Fibroblast of the conjunctiva (primary cell): ENCODE measurements around the gene ANKZF1.
A peak's percentile ranks its signal among the peaks of the same experiment; 100 is the strongest.

ENCODE experiments used
- DNase-seq: peaks from one replicate; pipeline ENCODE4 v3.0.0-alpha.2; 2010; ENCODE audit warnings: low read depth

The ANKZF1 gene

GRCh38 chr2:219207884-219208740 lies 21.5 kb upstream of the ANKZF1 start:
- no peak for DNase-seq

DNA sequence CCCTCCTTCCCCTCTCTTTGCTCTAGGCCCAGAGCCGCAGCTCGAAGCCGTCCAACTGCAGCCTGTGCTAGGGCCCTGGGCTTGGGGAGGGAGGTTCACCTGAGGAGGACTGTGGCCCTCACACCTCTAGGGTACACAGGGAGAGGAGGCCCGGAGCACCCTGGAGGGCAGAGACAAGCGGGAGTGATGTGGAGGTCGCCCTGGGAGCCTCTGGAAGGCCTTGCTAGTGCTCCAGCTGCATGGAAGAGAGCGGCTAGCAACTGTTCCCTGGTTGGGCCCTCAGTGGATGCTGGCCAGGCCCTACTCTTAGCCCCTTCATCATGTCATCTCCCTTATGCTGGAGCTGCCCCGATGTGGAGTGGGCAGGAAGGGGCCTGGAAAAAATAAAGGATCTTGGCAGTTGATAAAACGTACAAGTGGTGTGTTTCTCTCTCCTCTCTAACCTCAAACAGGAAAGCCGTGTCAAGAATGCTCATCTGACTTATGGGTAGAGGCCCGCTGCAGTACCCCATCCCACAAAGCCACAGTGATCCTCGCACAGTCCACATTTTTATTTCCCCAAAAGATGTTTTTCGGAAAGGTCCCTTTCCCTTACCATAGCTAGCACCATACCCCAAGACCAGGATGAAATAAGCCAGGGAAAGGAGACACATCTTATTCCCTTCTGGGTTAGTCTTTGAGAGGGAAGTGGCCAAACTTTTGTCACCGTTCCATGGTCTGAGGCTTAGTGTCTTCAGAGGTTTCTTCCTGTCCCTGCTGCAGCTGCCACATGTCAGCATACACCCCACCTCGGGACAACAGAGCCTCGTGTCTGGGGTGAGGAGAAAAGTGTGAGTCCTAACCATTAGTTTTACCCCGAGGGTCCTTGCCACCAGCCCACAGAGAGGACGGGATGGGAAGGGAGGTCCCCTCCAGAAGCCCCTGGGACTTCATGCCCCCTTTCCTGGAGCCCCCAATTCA lies 20.1 kb upstream of the ANKZF1 start:
- no peak for DNase-seq

GRCh38 chr2:219210196-219210885 lies 19.3 kb upstream of the ANKZF1 start:
- DNase-seq, result no peak

GRCh38 chr2:219210886-219211362 lies 18.7 kb upstream of the ANKZF1 start:
- no peak for DNase-seq

DNA sequence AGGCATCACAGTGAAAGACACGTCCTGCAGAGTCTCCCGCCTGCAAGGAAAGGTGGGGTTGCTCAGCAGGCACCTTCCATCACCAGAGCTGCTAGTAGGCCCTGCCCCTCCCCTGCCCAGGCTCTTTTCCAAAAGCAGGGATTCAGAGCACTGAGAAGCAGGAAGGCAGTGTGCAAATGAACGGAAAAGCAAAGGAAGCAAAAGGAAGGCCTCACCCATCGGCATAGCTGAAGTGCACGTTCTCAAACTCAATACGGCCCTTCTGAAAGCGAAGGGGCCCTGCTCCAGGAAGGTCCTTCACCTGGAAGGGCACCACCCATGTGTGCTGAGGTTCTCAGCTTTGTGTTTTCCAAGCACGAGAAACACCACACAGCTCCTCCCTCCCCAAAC lies 16.6 kb upstream of the ANKZF1 start:
- DNase-seq, result no peak

GRCh38 chr2:219213486-219214071 lies 16.0 kb upstream of the ANKZF1 start:
- DNase-seq, result no peak

DNA sequence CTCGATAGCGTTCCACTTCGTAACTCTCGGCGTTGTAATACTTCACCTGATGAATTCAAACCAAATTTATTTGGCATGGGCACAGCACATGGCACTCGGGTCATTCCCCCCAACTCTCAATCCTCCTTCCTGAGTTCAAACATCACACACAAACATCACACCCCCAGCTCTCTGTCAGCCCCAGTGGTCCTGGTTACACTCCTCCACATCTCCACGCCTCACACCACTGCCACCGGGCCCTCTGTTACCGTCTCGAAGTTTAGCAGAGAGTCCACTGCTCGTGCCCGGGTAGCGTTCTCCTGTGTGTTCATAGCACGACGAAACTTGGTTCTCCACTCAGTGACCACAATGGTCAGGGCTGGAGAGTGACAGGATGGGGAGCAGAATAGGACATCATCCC lies 15.5 kb upstream of the ANKZF1 start:
- DNase-seq, result no peak

- DNase-seq, result no peak
These were observed 14.8 kb upstream of the ANKZF1 start for GRCh38 chr2:219214786-219215185.

DNA sequence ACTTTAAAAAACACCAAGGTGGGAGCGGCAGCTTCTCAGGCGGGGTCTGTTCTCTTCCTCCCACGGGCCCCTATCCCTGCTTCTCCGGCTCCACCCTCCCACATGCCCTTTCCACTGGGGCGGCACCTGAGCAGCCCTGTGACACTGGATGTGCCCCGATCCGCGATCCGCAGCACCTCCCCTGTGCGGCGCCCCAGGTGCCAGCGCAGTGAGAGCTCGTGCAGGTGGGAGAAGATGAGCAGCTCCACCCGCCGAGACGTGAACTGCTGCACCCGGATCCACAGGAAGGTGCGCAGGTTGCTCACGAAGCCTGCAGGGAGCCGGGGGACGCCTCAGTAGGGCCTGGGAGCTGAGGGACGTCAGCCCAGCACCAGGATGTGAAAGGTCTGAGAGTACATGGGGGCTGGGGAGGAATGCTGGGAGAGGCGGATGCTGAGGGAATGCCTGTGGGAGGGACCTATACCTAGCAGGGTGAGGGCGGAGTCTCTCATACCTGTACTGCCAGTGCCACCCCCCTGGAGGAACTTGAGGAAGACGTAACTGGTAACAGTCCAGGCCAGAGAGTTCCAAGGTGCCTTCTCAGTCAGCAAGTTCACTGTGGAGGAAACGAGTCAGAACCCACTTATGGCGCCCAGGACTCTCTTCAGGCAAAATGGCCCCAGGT lies 13.6 kb upstream of the ANKZF1 start:
- no peak for DNase-seq

GRCh38 chr2:219216535-219216915 lies 13.1 kb upstream of the ANKZF1 start:
- DNase-seq, result no peak

DNA sequence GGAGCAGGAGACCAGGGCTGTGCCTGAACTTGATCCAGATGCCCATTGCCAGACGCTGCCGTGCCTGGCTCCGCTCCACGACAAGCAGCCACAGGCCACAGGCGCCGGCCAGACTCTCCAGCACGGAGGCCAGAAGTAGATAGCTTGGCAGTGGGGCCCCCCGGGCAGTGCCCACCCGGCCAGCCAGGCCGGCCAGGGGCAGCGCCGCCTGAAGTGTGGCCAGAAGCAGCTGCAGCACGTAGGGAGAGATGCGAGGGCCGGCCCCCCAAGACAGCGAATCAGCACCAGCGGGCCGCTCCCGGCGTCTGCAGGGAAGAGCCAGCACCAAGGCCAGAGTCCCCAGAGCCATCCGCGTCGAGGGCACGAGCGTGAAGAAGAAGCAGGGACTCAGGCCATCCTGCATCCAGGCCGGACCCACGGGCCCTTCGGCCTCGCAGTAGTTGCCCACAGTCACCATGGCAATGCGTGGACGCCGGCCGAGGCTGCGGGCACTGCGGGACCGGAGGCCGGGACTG lies 11.3 kb upstream of the ANKZF1 start:
- no peak for DNase-seq

DNA sequence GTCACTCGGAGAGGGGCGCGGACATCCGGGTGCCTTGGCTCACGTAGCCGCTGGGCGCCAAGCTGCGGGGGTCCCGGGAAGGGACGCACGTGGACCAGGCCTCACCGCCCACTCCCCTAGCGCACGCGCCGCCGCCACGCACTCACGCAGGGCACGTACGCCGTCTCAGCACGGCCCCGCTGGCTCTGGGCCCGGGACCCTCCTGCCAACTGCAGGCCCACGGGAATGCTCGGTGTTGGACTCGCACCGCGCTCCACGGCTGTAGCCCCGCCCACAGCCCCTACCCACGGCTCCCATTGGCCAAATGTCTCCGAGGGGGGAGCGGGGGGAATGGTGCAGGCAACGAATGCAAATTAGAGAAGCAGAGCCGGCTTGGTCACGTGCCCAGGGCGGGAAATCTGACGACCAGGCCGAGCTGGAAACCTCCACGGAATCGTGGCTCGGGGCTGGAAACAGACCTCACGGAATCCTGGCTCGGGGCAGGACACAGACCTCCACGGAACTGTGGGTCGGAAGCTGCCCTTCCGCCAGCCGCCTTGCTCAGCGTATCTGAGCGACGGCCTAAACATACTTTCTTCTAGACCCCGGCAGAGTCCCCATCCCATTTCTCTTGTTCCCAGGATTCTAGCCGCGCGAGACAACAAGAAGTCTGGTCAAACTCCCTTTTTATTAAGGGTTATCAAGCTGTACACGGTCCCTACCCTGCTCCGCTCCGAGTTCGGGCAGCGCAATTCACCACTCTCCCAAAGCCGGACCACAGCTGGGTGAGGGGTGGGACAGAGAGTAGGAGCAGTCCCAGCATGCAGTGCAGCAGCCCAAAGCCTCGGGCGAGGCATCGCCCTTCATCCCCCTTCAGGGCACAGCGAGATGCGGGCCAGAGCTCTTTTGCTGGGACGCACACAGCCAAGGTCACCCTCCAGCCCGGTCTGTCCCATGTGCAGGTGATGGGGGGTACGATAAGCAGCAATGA lies 10.6 kb upstream of the ANKZF1 start, which contains the start of gene ABCB6:
ABCB6 (minus strand) TSS at position 227 of the 970 bp plus-strand sequence. CDS start 285 bp downstream, outside the sequence.
- DNase-seq, result peak; percentile 93

- no peak for DNase-seq
These were observed 9.6 kb upstream of the ANKZF1 start for GRCh38 chr2:219219784-219220532.

GRCh38 chr2:219220652-219221402 lies 8.8 kb upstream of the ANKZF1 start:
- DNase-seq, result no peak

DNA sequence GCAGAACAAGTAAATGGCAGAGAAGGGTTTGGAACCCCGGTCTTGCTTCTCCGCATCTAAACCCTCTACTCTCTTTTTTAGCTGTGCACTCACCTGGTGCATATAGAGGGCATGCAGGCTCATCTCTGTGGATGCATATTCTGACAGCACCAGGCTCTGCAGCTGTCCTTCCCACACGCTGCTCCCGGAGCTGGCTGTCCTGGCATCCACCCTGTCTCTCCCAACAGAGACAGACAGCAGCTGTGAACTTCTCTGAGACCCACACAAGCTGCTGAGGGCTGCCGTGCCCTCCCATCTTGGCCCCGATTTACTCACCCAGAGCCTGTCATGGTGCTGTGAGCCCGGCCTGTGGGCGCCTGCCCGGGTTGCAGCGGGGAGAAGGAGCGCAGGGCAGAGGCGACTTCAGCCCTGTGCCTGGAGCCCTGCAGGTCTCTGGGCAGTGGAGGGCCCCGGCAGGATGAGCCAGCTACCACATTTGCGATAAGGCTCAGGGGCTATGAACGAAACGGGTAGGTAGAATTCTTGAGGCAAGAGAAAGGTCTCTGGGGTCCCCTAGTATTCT lies 7.6 kb upstream of the ANKZF1 start:
- DNase-seq, result no peak

DNA sequence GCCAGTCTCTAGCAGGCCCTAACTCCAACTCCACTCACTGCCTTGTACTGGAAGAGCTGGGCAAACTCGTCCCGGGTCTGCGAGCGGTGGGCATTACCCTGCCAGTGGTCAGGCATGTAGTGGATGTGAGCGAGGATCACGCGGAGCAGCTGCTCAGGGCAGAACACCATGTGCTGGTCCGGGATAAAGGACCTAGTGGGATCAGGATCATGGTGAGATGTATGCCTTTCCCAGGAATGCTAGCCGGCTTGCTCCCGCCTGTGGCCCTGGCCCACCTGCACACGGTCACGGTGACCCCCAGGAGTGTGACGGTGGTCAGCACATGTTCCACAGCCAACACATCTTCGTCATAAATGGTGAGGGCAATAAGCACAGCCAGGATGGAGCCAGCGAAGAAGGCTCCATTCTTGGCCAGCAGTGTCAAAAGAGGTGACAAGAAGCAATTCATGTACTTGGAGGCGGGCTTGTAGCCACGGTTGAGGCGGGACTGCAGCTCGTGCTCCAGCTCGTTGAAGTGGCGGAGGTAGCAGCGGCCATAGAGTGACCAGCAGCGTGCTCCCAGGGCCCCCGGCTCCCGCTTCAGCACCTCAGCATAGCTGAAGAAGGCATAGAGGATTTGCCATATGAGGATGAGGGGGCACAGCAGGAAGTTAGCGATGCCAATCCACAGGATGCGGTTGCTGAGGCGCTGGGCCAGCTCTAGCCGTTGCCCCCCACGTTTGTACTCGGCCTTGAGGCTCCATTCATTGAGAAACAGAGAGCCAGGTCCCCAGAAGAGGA lies 5.6 kb upstream of the ANKZF1 start:
- DNase-seq, result no peak

GRCh38 chr2:219225350-219225749 lies 4.3 kb upstream of the ANKZF1 start:
- DNase-seq, result no peak
